ENCODE data around the gene PNN.

DNA sequence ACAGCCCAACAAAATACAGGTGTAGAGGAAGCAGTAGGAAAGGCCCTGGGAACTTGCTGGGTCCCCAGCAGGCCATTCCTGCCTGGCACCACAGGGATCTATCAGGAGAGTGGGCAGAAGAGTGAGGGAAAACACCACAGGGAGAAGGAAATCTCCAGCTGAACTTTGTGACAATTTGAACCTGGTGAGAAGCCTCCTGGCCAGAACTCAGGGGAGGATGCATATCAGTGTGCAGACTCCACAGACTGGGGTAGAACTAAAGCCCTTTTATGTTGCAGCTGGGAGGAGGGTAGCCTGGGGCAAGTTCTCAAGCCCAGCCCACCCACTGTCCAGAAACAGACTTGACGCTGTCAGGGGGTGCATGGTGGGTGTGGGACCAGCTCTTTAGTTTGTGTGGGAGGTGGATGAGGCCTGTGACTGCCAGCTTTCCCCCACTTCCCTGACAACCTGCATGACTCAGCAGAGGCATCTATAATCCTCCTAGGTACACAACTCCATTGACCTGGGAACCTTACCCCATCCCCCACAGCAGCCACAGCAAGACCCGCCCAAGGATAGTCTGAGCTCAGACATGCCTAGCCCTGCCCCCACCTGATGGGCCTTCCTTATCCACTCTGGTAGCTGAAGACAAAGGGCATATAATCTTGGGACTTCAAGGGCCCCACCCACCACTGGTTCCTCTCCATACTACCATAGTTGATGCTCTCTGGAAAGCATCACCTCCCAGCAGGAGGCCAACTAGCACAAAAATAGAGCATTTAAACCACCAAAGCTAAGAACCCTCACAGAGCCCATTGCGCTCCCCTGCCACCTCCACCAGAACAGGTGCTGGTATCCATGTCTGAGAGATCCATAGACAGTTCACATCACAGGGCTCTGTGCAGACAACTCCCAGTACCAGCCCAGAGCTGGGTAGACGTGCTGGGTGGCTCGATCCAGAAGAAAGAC is 28.9 kb downstream of the PNN start:
- TF ChIP-seq EZH2 (IDR thresholded peaks at IDR 0.05; ENCODE audit: insufficient read depth, poor library complexity, severe bottlenecking) (no peak), EZH2phosphoT487 (IDR thresholded peaks at IDR 0.05; ENCODE audit: insufficient read depth, low read depth) (no peak)

Data from GM23248 (cell line).